Measurements from ENCODE around the gene ARHGAP24. TPM values are rescaled to one million over a fixed set of nuclear protein-coding genes. Genes with fewer than 3 reads are reported as not detected.

Gene ARHGAP24
- total and polyA plus RNA-seq, 10 of the 15 experiments (the other 5 are each of a cell fraction or from before 2014, with no cell fraction given) = 0.10 to 4.2 (median 0.52) TPM

DNA sequence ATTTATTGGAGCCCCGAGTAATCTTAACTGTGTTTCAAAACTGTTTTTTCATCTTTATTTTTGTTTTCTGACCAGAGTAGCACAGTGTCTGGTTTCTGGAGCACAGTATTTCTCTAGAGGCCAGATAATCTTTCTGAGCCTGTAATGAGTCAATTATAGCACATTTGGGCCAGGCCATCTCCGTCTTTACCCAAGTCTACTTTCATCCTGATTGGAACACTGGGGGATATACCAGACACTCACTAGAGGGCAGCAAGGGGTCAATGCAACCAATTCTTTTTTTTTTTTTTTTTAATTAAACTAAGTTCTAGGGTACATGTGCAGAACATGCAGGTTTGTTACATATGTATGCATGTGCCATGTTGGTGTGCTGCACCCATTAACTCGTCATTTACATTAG, 282.0 kb downstream of the ARHGAP24 start (continued):
- TF ChIP-seq, protein P1, sequence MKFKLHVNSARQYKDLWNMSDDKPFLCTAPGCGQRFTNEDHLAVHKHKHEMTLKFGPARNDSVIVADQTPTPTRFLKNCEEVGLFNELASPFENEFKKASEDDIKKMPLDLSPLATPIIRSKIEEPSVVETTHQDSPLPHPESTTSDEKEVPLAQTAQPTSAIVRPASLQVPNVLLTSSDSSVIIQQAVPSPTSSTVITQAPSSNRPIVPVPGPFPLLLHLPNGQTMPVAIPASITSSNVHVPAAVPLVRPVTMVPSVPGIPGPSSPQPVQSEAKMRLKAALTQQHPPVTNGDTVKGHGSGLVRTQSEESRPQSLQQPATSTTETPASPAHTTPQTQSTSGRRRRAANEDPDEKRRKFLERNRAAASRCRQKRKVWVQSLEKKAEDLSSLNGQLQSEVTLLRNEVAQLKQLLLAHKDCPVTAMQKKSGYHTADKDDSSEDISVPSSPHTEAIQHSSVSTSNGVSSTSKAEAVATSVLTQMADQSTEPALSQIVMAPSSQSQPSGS (IDR thresholded peaks at IDR 0.05; ENCODE audit: low read length) = no peak
- TF ChIP-seq EP300 (IDR thresholded peaks at IDR 0.05; ENCODE audit: borderline replicate concordance in 1 of 2, control insufficient read depth in 1 of 2, low read depth in 2 of 2, low read length in 2 of 2) = no peak
- TF ChIP-seq MEF2B (IDR thresholded peaks at IDR 0.05; ENCODE audit: partially characterized antibody, poor library complexity, severe bottlenecking) = no peak
- TF ChIP-seq FOXK2 (IDR thresholded peaks at IDR 0.05) = no peak
- no peak for TF ChIP-seq CHD4 (IDR thresholded peaks at IDR 0.05)

DNA sequence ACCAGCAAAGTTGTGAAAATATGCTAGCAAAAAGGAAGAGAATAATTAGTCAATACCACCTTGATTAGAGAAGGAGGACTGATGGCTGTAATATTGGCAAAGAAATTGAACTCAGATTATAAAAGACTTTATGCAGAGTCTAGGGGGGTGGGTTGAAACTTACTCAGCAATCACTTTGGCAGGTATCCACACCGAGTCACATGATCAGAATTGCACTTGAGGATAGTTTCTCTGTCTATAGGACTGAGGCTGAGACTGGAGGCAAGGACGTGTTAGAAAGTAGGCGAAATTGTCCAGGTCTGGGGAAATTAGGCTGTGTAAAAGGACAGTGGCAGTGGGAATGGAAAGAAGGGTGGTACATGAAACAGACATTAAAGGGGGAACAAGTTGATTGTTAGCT, 284.4 kb downstream of the ARHGAP24 start:
- no peaks in the 10 kb centered on the region for H3K79me2 ChIP-seq (ENCODE audit: control insufficient read depth, insufficient read depth, low read length)
- no peaks in the 10 kb centered on the region for H3K9me3 ChIP-seq (replicated peaks; ENCODE audit: control insufficient read depth, insufficient read depth, low read length)
- no peaks in the 10 kb centered on the region for H4K20me1 ChIP-seq (ENCODE audit: control insufficient read depth, insufficient read depth)
- no peak overlapping the region for H3K9ac ChIP-seq (ENCODE audit: control insufficient read depth, insufficient read depth, low read length)
- H3K4me2 ChIP-seq (ENCODE audit: control insufficient read depth, insufficient read depth) = no peak overlapping the region
- ChIA-PET POLR2A (no interaction called here), CTCF (interaction anchor here (0.7 to 2.2 kb wide), 2 partner anchors 19 to 38 kb away, joined by 3 to 11 read pairs; no protein-coding TSS in a partner anchor), SMC1A (ENCODE audit: uncharacterized antibody, unreplicated experiment) (interaction anchor here (0.7 to 2.1 kb wide), 3 partner anchors 33 to 38 kb away, joined by 3 to 6 read pairs (median 4); no protein-coding TSS in a partner anchor), RAD21 (ENCODE audit: unreplicated experiment) (no interaction called here)
- intact Hi-C loops (cut with micrococcal nuclease; ENCODE audit: unreplicated experiment) (no loop called here), in situ Hi-C loops (cut with MboI) (loop anchor here (10.0 kb wide), 1 partner anchor 215 kb away; no protein-coding TSS in a partner anchor)
- no peak overlapping the region for H2AFZ ChIP-seq (ENCODE audit: control insufficient read depth, low read depth, low read length)
- BruUV-seq (replicated peaks) = no TSS peak
- WGBS (ENCODE audit: insufficient coverage, insufficient replicate concordance, low lambda C conversion rate, missing lambda C conversion rate) = 13% methylated on average over 3 of the region's 3 CpGs
- ATAC-seq (no peak), FAIRE-seq (no peak), DNase-seq (ENCODE audit: low read depth, low spot score) (no peak)
- H3K4me3 ChIP-seq = no peak overlapping the region
- no peaks in the 10 kb centered on the region for H3K36me3 ChIP-seq (ENCODE audit: control insufficient read depth in 2 of 2, insufficient read depth in 2 of 2, low read length in 1 of 2)
- no peaks in the 10 kb centered on the region for H3K27me3 ChIP-seq (replicated peaks in 1 of 2; ENCODE audit: control insufficient read depth in 2 of 2, insufficient read depth in 2 of 2, low read length in 1 of 2)
- no peak overlapping the region for H3K27ac ChIP-seq (ENCODE audit: control insufficient read depth, insufficient read depth)
- no peaks in the 10 kb centered on the region for H3K4me1 ChIP-seq (ENCODE audit: control insufficient read depth, insufficient read depth, low read length)
- TF ChIP-seq POLR2AphosphoS5 (IDR thresholded peaks at IDR 0.05; ENCODE audit: low read length) = no peak
- TF ChIP-seq, protein P2, sequence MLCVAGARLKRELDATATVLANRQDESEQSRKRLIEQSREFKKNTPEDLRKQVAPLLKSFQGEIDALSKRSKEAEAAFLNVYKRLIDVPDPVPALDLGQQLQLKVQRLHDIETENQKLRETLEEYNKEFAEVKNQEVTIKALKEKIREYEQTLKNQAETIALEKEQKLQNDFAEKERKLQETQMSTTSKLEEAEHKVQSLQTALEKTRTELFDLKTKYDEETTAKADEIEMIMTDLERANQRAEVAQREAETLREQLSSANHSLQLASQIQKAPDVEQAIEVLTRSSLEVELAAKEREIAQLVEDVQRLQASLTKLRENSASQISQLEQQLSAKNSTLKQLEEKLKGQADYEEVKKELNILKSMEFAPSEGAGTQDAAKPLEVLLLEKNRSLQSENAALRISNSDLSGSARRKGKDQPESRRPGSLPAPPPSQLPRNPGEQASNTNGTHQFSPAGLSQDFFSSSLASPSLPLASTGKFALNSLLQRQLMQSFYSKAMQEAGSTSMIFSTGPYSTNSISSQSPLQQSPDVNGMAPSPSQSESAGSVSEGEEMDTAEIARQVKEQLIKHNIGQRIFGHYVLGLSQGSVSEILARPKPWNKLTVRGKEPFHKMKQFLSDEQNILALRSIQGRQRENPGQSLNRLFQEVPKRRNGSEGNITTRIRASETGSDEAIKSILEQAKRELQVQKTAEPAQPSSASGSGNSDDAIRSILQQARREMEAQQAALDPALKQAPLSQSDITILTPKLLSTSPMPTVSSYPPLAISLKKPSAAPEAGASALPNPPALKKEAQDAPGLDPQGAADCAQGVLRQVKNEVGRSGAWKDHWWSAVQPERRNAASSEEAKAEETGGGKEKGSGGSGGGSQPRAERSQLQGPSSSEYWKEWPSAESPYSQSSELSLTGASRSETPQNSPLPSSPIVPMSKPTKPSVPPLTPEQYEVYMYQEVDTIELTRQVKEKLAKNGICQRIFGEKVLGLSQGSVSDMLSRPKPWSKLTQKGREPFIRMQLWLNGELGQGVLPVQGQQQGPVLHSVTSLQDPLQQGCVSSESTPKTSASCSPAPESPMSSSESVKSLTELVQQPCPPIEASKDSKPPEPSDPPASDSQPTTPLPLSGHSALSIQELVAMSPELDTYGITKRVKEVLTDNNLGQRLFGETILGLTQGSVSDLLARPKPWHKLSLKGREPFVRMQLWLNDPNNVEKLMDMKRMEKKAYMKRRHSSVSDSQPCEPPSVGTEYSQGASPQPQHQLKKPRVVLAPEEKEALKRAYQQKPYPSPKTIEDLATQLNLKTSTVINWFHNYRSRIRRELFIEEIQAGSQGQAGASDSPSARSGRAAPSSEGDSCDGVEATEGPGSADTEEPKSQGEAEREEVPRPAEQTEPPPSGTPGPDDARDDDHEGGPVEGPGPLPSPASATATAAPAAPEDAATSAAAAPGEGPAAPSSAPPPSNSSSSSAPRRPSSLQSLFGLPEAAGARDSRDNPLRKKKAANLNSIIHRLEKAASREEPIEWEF (IDR thresholded peaks at IDR 0.05; ENCODE audit: insufficient replicate concordance, low read depth, low read length) = no peak
- TF ChIP-seq, protein P3, sequence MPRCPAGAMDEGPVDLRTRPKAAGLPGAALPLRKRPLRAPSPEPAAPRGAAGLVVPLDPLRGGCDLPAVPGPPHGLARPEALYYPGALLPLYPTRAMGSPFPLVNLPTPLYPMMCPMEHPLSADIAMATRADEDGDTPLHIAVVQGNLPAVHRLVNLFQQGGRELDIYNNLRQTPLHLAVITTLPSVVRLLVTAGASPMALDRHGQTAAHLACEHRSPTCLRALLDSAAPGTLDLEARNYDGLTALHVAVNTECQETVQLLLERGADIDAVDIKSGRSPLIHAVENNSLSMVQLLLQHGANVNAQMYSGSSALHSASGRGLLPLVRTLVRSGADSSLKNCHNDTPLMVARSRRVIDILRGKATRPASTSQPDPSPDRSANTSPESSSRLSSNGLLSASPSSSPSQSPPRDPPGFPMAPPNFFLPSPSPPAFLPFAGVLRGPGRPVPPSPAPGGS (IDR thresholded peaks at IDR 0.05; ENCODE audit: borderline replicate concordance, insufficient read depth, low read depth, low read length, poor library complexity, severe bottlenecking) = no peak
- no peak for TF ChIP-seq BMI1 (IDR thresholded peaks at IDR 0.05; ENCODE audit: borderline replicate concordance)
- TF ChIP-seq MEF2B (IDR thresholded peaks at IDR 0.05; ENCODE audit: partially characterized antibody, poor library complexity, severe bottlenecking) = no peak
